Peyer's patch (tissue), 4 donors: ENCODE measurements around the gene WDR3. TPM values are rescaled to one million over a fixed set of nuclear protein-coding genes. Genes with fewer than 3 reads are reported as not detected.
"Not testable (repeated sequence)": the region's sequence is repeated elsewhere in the genome, so short reads cannot be mapped to it uniquely, and the experiment has no call there.

ENCODE experiments used
- DNase-seq, 3 donors: peaks; one replicate each; pipeline ENCODE4 v3.0.0-alpha.2; 2017 to 2019
- H3K27ac ChIP-seq, 4 donors: fragments of 200-600 bp; sonication (generic); one replicate each; pipeline ENCODE4 v1.5.1; 2016 to 2019
- H3K27me3 ChIP-seq, 2 donors: fragments of 200-600 bp; sonication (generic); one replicate each; pipeline ENCODE4 v1.5.1; 2019
- H3K36me3 ChIP-seq, 3 donors: fragments of 200-600 bp; sonication (generic); one replicate each; pipeline ENCODE4 v1.5.1; 2016 to 2019
- H3K4me1 ChIP-seq, 4 donors: fragments of 200-600 bp; sonication (generic); one replicate each; pipeline ENCODE4 v1.5.1; 2016 to 2019
- H3K4me3 ChIP-seq, 4 donors: fragments of 200-600 bp; sonication (generic); 1 replicate in 3 of 4; 2 replicates in 1 of 4; pipeline ENCODE4 v1.5.1; 2016 to 2019; ENCODE audit warnings: mild to moderate bottlenecking in 1 of 4
- H3K9me3 ChIP-seq, 4 donors: fragments of 200-600 bp; sonication (generic); one replicate each; pipeline ENCODE4 v1.5.1; 2016 to 2019; ENCODE audit warnings: mild to moderate bottlenecking in 1 of 4
- CTCF ChIP-seq, 6 experiments: fragments of 450-650 bp in 4 of 6; fragments of 200-600 bp in 2 of 6; sonication (generic) in 1 of 6; IDR thresholded peaks; one replicate each; pipeline ENCODE4 v1.5.1; 2017 to 2019; ENCODE audit warnings: antibody characterized with exemption in 6 of 6, mild to moderate bottlenecking in 3 of 6, moderate library complexity in 1 of 6
- POLR2A ChIP-seq, 2 donors: fragments of 450-650 bp; IDR thresholded peaks; one replicate each; pipeline ENCODE4 v1.5.1; 2017; ENCODE audit warnings: antibody characterized with exemption in 2 of 2, mild to moderate bottlenecking in 2 of 2, moderate library complexity in 2 of 2
- total RNA-seq, 4 donors: library from RNA; depleted of rRNA; stranded (reverse); fragments of >200 nt; gene quantifications; one replicate each; pipeline ENCODE4 v1.1.0, GENCODE V29; 2016

Gene WDR3
- total RNA-seq, 4 donors from 2014 or later = 3.3 to 8.2 (median 4.0) TPM

- Histone ChIP-seq H3K27me3 (no peaks in the 10 kb centered on the region), H3K36me3 (peaks cover 0 to 80% (median 0%) of the 10 kb centered on the region in 3 donors), H3K27ac (no peak overlapping the region), H3K4me1 (no peaks in the 10 kb centered on the region), H3K9me3 (no peaks in the 10 kb centered on the region), H3K4me3 (no peak overlapping the region)
- TF ChIP-seq CTCF (IDR thresholded peaks at IDR 0.05) (no peak), POLR2A (IDR thresholded peaks at IDR 0.05) (no peak)
- DNase-seq = no peak
These were observed 25.1 kb upstream of the WDR3 start for GRCh38 chr1:117904485-117904884.

- DNase-seq = no peak
These were observed 24.5 kb upstream of the WDR3 start for GRCh38 chr1:117905019-117905418.

GRCh38 chr1:117911051-117911450, 18.5 kb upstream of the WDR3 start:
- no peak overlapping the region for H3K27ac ChIP-seq
- H3K27me3 ChIP-seq = no peaks in the 10 kb centered on the region
- TF ChIP-seq POLR2A (IDR thresholded peaks at IDR 0.05) (no peak), CTCF (IDR thresholded peaks at IDR 0.05) (no peak)
- no peaks in the 10 kb centered on the region for H3K9me3 ChIP-seq
- no peak overlapping the region for H3K4me3 ChIP-seq
- H3K4me1 ChIP-seq = no peaks in the 10 kb centered on the region
- no peak for DNase-seq
- H3K36me3 ChIP-seq = peaks cover 0 to 87% (median 5%) of the 10 kb centered on the region in 3 donors

More at GRCh38 chr1:117905019-117905418, 24.5 kb upstream of the WDR3 start:
- no peaks in the 10 kb centered on the region for H3K4me1 ChIP-seq
- TF ChIP-seq POLR2A (IDR thresholded peaks at IDR 0.05) (no peak), CTCF (IDR thresholded peaks at IDR 0.05) (no peak)
- H3K9me3 ChIP-seq = no peaks in the 10 kb centered on the region
- peaks cover 0 to 82% (median 0%) of the 10 kb centered on the region in 3 donors for H3K36me3 ChIP-seq
- no peak overlapping the region for H3K4me3 ChIP-seq
- no peak overlapping the region for H3K27ac ChIP-seq
- H3K27me3 ChIP-seq = no peaks in the 10 kb centered on the region

- no peak overlapping the region for H3K27ac ChIP-seq
- H3K4me3 ChIP-seq = no peak overlapping the region
- no peak for DNase-seq
- no peaks in the 10 kb centered on the region for H3K9me3 ChIP-seq
- TF ChIP-seq CTCF (IDR thresholded peaks at IDR 0.05) (no peak), POLR2A (IDR thresholded peaks at IDR 0.05) (no peak)
- no peaks in the 10 kb centered on the region for H3K27me3 ChIP-seq
- no peaks in the 10 kb centered on the region for H3K4me1 ChIP-seq
- H3K36me3 ChIP-seq = peaks cover 0 to 51% (median 2%) of the 10 kb centered on the region in 3 donors
These were observed 10.2 kb upstream of the WDR3 start for GRCh38 chr1:117919376-117919775.

GRCh38 chr1:117921991-117922390, 7.5 kb upstream of the WDR3 start:
- no peaks in the 10 kb centered on the region for H3K27me3 ChIP-seq
- H3K9me3 ChIP-seq = no peaks in the 10 kb centered on the region
- no peak overlapping the region for H3K27ac ChIP-seq
- H3K4me1 ChIP-seq = no peaks in the 10 kb centered on the region
- TF ChIP-seq POLR2A (IDR thresholded peaks at IDR 0.05) = no peak
- TF ChIP-seq CTCF (IDR thresholded peaks at IDR 0.05) = no peak
- peaks cover 0 to 27% (median 0%) of the 10 kb centered on the region in 3 donors for H3K36me3 ChIP-seq
- H3K4me3 ChIP-seq = no peak overlapping the region
- no peak for DNase-seq

GRCh38 chr1:117922717-117923116, 6.8 kb upstream of the WDR3 start:
- not testable (repeated sequence) for DNase-seq, H3K4me3 ChIP-seq, H3K27me3 ChIP-seq, H3K9me3 ChIP-seq, H3K27ac ChIP-seq, H3K4me1 ChIP-seq
- peaks cover 0 to 20% (median 0%) of the 10 kb centered on the region in 3 donors for H3K36me3 ChIP-seq
